Activated T-helper 2 cell treated with anti-CD3 and anti-CD28 coated beads, Interferon-gamma antibody, Interleukin-2, Interleukin-4, amounts not matched to agents 10 μg/mL and 5 μg/mL and 100 μg/mL, durations not matched to agents 14 hours and 24 hours and 36 hours (primary cell): ENCODE results near the gene PDZD2. TPM values are rescaled to one million over a fixed set of nuclear protein-coding genes. Genes with fewer than 3 reads are reported as not detected.

Experiments used
- total RNA-seq: library from RNA; stranded (reverse); gene quantifications from 2 replicates; pipeline ENCODE4 v1.2.3, GENCODE V29; 2022

PDZD2 gene
- total RNA-seq, 1 donor from 2014 or later: 0.25 TPM

Other genes starting within 250 kb of the PDZD2 start
- gene DROSHA, start 107.0 kb upstream of the PDZD2 start, total RNA-seq: 98.1 and 101 TPM in 2 replicates
- gene C5orf22, start 106.8 kb upstream of the PDZD2 start, total RNA-seq: 34.3 and 37.6 TPM in 2 replicates